ENCODE results near the gene UCHL1. TPM values are rescaled to one million over a fixed set of nuclear protein-coding genes. Genes with fewer than 3 reads are reported as not detected.
A peak's percentile ranks its signal among the peaks of the same experiment; 100 is the strongest.

The UCHL1 gene
- total RNA-seq, 6 experiments from 2014 or later = 0.44 to 8.7 (median 1.6) TPM; not detected in 1

DNA sequence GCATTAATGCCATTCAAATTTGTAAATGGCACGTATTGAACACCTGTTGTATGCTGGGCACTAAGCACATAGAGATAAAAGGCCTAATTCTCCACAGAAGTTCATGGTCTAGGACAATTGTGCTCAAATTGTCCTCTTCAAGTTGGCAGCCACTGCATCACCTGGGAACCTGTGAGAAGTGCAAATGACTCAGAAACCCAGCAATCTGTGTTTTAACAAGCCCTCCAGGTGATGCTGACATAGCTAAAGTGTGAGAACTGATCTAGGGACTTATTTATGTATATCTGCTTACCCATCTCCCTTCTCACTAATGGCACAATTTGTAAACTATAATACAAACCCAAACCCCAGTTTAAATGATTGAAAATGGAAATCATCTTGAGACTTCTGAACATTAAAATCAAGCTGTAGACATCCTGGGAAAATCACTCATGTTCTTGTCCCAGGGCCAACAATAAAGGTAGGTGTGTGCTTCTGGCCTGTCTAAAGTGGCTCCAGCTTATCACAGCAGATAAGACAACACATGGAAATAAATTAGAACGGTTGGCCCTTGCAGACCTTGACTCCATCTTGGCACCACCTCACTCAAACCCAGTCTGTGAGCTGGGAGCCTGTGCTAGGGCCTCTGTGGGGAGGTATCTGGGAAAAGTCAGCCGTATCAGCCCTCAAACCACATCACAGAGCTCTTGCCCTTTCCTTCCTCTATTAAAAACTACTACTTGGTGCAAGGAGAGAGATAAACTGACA lies 46.8 kb downstream of the UCHL1 start:
- ATAC-seq (no peak), DNase-seq (no peak)
- Histone ChIP-seq H3K4me1 (no peaks in the 10 kb centered on the region), H3K36me3 (no peaks in the 10 kb centered on the region), H3K9me3 (no peaks in the 10 kb centered on the region), H3K27ac (no peak overlapping the region), H3K27me3 (no peaks in the 10 kb centered on the region), H3K4me3 (no peak overlapping the region)
- intact Hi-C loops (cut with DNase I) = no loop called here
- TF ChIP-seq POLR2A (IDR thresholded peaks at IDR 0.05) = no peak
- no peak for TF ChIP-seq CTCF (IDR thresholded peaks at IDR 0.05)
- 29% methylated on average over 3 of the region's 3 CpGs for WGBS (ENCODE audit: insufficient coverage, low coverage, low lambda C conversion rate, missing lambda C conversion rate)

GRCh38 chr4:41304221-41304620 lies 47.5 kb downstream of the UCHL1 start:
- Histone ChIP-seq H3K4me3 (no peak overlapping the region), H3K27me3 (no peaks in the 10 kb centered on the region), H3K27ac (no peak overlapping the region), H3K9me3 (no peaks in the 10 kb centered on the region), H3K36me3 (no peaks in the 10 kb centered on the region), H3K4me1 (no peaks in the 10 kb centered on the region)
- 80% methylated on average over 5 of the region's 5 CpGs for WGBS (ENCODE audit: insufficient coverage, low coverage, low lambda C conversion rate, missing lambda C conversion rate)
- TF ChIP-seq CTCF (IDR thresholded peaks at IDR 0.05) = no peak
- no peak for TF ChIP-seq POLR2A (IDR thresholded peaks at IDR 0.05)
- no peak for ATAC-seq
- no peak for DNase-seq
- intact Hi-C loops (cut with DNase I) = no loop called here

- 65% methylated on average over 2 of the region's 3 CpGs for WGBS (ENCODE audit: insufficient coverage, low coverage, low lambda C conversion rate, missing lambda C conversion rate)
- ATAC-seq (no peak), DNase-seq (no peak)
- Histone ChIP-seq H3K27me3 (no peaks in the 10 kb centered on the region), H3K9me3 (no peaks in the 10 kb centered on the region), H3K4me1 (no peaks in the 10 kb centered on the region), H3K4me3 (no peak overlapping the region), H3K36me3 (no peaks in the 10 kb centered on the region), H3K27ac (no peak overlapping the region)
- no peak for TF ChIP-seq CTCF (IDR thresholded peaks at IDR 0.05)
- TF ChIP-seq POLR2A (IDR thresholded peaks at IDR 0.05) = no peak
- intact Hi-C loops (cut with DNase I) = no loop called here
These were observed 48.7 kb downstream of the UCHL1 start for GRCh38 chr4:41305476-41305875.

- intact Hi-C loops (cut with DNase I) = no loop called here
- Histone ChIP-seq H3K27ac (no peak overlapping the region), H3K4me1 (no peaks in the 10 kb centered on the region), H3K27me3 (no peaks in the 10 kb centered on the region), H3K4me3 (no peak overlapping the region), H3K36me3 (no peaks in the 10 kb centered on the region), H3K9me3 (no peaks in the 10 kb centered on the region)
- no peak for TF ChIP-seq CTCF (IDR thresholded peaks at IDR 0.05)
- TF ChIP-seq POLR2A (IDR thresholded peaks at IDR 0.05) = no peak
- DNase-seq = no peak
- ATAC-seq = peak; percentile 61 to 90 (median 78)
- WGBS (ENCODE audit: insufficient coverage, low coverage, low lambda C conversion rate, missing lambda C conversion rate) = 67% methylated on average over 1 of the region's 1 CpG
These were observed 50.9 kb downstream of the UCHL1 start for GRCh38 chr4:41307638-41308037.

Measured in right lobe of liver (tissue), 6 donors.